Central memory CD8-positive, alpha-beta T cell (primary cell): ENCODE measurements around the gene SLC6A13.

Experiments
- ATAC-seq: fragments of 150-1000 bp; cut with Tn5 transposase; replicated peaks from 2 replicates; pipeline ENCODE4 v1.10.0; 2022; ENCODE audit warnings: mild to moderate bottlenecking, moderate FRiP score, moderate number of reproducible peaks; ENCODE audit not compliant: poor library complexity, severe bottlenecking; ENCODE audit errors: extremely low read depth
- DNase-seq, 2 donors: peaks; one replicate each; pipeline ENCODE4 v3.0.0; 2021; ENCODE audit warnings: low spot score in 2 of 2
- H3K27ac Mint-ChIP-seq: one replicate; pipeline ENCODE4 v1.8.0; 2022; ENCODE audit warnings: low read depth, mild to moderate bottlenecking, moderate library complexity, mixed read lengths
- H3K27me3 Mint-ChIP-seq: one replicate; pipeline ENCODE4 v1.8.0; 2022; ENCODE audit warnings: mixed read lengths
- H3K36me3 Mint-ChIP-seq: one replicate; pipeline ENCODE4 v1.8.0; 2022; ENCODE audit warnings: mild to moderate bottlenecking, moderate library complexity, mixed read lengths; ENCODE audit not compliant: insufficient read depth
- H3K4me1 Mint-ChIP-seq: one replicate; pipeline ENCODE4 v1.8.0; 2022; ENCODE audit warnings: mixed read lengths
- H3K4me3 Mint-ChIP-seq: one replicate; pipeline ENCODE4 v1.8.0; 2022; ENCODE audit warnings: mild to moderate bottlenecking, moderate library complexity, mixed read lengths
- H3K9me3 Mint-ChIP-seq: one replicate; pipeline ENCODE4 v1.8.0; 2022; ENCODE audit warnings: mixed read lengths

SLC6A13 gene

GRCh38 chr12:228846-229200 lies 33.8 kb downstream of the SLC6A13 start:
- Mint-ChIP-seq H3K27ac (no peak overlapping the region), H3K4me3 (no peak overlapping the region), H3K4me1 (no peaks in the 10 kb centered on the region), H3K36me3 (no peaks in the 10 kb centered on the region), H3K9me3 (no peaks in the 10 kb centered on the region), H3K27me3 (peaks cover 57% of the 10 kb centered on the region)
- DNase-seq: no peak
- no peak for ATAC-seq

- no peak overlapping the region for H3K4me3 Mint-ChIP-seq
- DNase-seq (no peak), ATAC-seq (no peak)
- no peaks in the 10 kb centered on the region for H3K36me3 Mint-ChIP-seq
- H3K4me1 Mint-ChIP-seq: no peaks in the 10 kb centered on the region
- H3K27ac Mint-ChIP-seq: no peak overlapping the region
- H3K9me3 Mint-ChIP-seq: no peaks in the 10 kb centered on the region
- H3K27me3 Mint-ChIP-seq: peaks cover 57% of the 10 kb centered on the region
These were observed 34.5 kb downstream of the SLC6A13 start for GRCh38 chr12:227923-228845.

GRCh38 chr12:227286-227915 lies 35.2 kb downstream of the SLC6A13 start:
- ATAC-seq: no peak
- H3K4me3 Mint-ChIP-seq: no peak overlapping the region
- H3K4me1 Mint-ChIP-seq: no peaks in the 10 kb centered on the region
- peaks cover 53% of the 10 kb centered on the region for H3K27me3 Mint-ChIP-seq
- no peak for DNase-seq
- no peak overlapping the region for H3K27ac Mint-ChIP-seq
- no peaks in the 10 kb centered on the region for H3K9me3 Mint-ChIP-seq
- no peaks in the 10 kb centered on the region for H3K36me3 Mint-ChIP-seq

GRCh38 chr12:226401-226800 lies 36.2 kb downstream of the SLC6A13 start:
- H3K27me3 Mint-ChIP-seq: peaks cover 51% of the 10 kb centered on the region
- H3K36me3 Mint-ChIP-seq: no peaks in the 10 kb centered on the region

GRCh38 chr12:225012-225411 lies 37.6 kb downstream of the SLC6A13 start:
- H3K4me1 Mint-ChIP-seq: peaks cover under 1% of the 10 kb centered on the region
- peaks cover 50% of the 10 kb centered on the region for H3K27me3 Mint-ChIP-seq
- H3K27ac Mint-ChIP-seq: no peak overlapping the region
- no peaks in the 10 kb centered on the region for H3K36me3 Mint-ChIP-seq
- ATAC-seq (no peak), DNase-seq (no peak)
- no peaks in the 10 kb centered on the region for H3K9me3 Mint-ChIP-seq
- no peak overlapping the region for H3K4me3 Mint-ChIP-seq

More at GRCh38 chr12:226401-226800, 36.2 kb downstream of the SLC6A13 start:
- Mint-ChIP-seq H3K27ac (no peak overlapping the region), H3K4me1 (no peaks in the 10 kb centered on the region), H3K9me3 (no peaks in the 10 kb centered on the region), H3K4me3 (no peak overlapping the region)
- DNase-seq (no peak), ATAC-seq (no peak)

- ATAC-seq (no peak), DNase-seq (no peak)
- Mint-ChIP-seq H3K9me3 (no peaks in the 10 kb centered on the region), H3K27me3 (peaks cover 46% of the 10 kb centered on the region), H3K4me3 (no peak overlapping the region), H3K4me1 (peaks cover 5% of the 10 kb centered on the region), H3K36me3 (no peaks in the 10 kb centered on the region), H3K27ac (no peak overlapping the region)
These were observed 38.3 kb downstream of the SLC6A13 start for GRCh38 chr12:224330-224729.

- Mint-ChIP-seq H3K9me3 (no peaks in the 10 kb centered on the region), H3K27ac (no peak overlapping the region), H3K36me3 (no peaks in the 10 kb centered on the region), H3K4me3 (no peak overlapping the region), H3K27me3 (peaks cover 46% of the 10 kb centered on the region), H3K4me1 (peaks cover 5% of the 10 kb centered on the region)
- DNase-seq: no peak
- ATAC-seq: no peak
These were observed 38.8 kb downstream of the SLC6A13 start for GRCh38 chr12:223841-224240.

GRCh38 chr12:221736-222135 lies 40.9 kb downstream of the SLC6A13 start:
- Mint-ChIP-seq H3K4me3 (no peak overlapping the region), H3K27me3 (peaks cover 27% of the 10 kb centered on the region), H3K36me3 (no peaks in the 10 kb centered on the region), H3K27ac (no peak overlapping the region), H3K4me1 (peaks cover 5% of the 10 kb centered on the region), H3K9me3 (no peaks in the 10 kb centered on the region)
- DNase-seq (no peak), ATAC-seq (no peak)

- Mint-ChIP-seq H3K27ac (no peak overlapping the region), H3K27me3 (peaks cover 22% of the 10 kb centered on the region)
- DNase-seq: no peak
These were observed 41.6 kb downstream of the SLC6A13 start for GRCh38 chr12:220946-221550.

GRCh38 chr12:220491-220890 lies 42.1 kb downstream of the SLC6A13 start:
- Mint-ChIP-seq H3K4me1 (peaks cover 5% of the 10 kb centered on the region), H3K36me3 (no peaks in the 10 kb centered on the region), H3K27ac (no peak overlapping the region), H3K9me3 (no peaks in the 10 kb centered on the region), H3K4me3 (no peak overlapping the region), H3K27me3 (peaks cover 22% of the 10 kb centered on the region)
- DNase-seq (no peak), ATAC-seq (no peak)

More at GRCh38 chr12:220946-221550, 41.6 kb downstream of the SLC6A13 start:
- no peaks in the 10 kb centered on the region for H3K36me3 Mint-ChIP-seq
- H3K4me3 Mint-ChIP-seq: no peak overlapping the region
- peaks cover 5% of the 10 kb centered on the region for H3K4me1 Mint-ChIP-seq
- H3K9me3 Mint-ChIP-seq: no peaks in the 10 kb centered on the region
- ATAC-seq: no peak

GRCh38 chr12:219891-220352 lies 42.7 kb downstream of the SLC6A13 start:
- no peak overlapping the region for H3K4me3 Mint-ChIP-seq
- no peaks in the 10 kb centered on the region for H3K36me3 Mint-ChIP-seq
- peak in 1 of 2 donors; percentile 16 for DNase-seq
- peaks cover 22% of the 10 kb centered on the region for H3K27me3 Mint-ChIP-seq
- peaks cover 5% of the 10 kb centered on the region for H3K4me1 Mint-ChIP-seq
- H3K9me3 Mint-ChIP-seq: no peaks in the 10 kb centered on the region
- peak; percentile 71 for ATAC-seq
- H3K27ac Mint-ChIP-seq: no peak overlapping the region

GRCh38 chr12:218728-219590 lies 43.7 kb downstream of the SLC6A13 start:
- Mint-ChIP-seq H3K36me3 (no peaks in the 10 kb centered on the region), H3K27ac (no peak overlapping the region), H3K9me3 (no peaks in the 10 kb centered on the region), H3K4me3 (no peak overlapping the region), H3K4me1 (peaks cover 5% of the 10 kb centered on the region), H3K27me3 (peaks cover 27% of the 10 kb centered on the region)
- no peak for ATAC-seq
- no peak for DNase-seq
